Naive thymus-derived CD4-positive, alpha-beta T cell (primary cell): ENCODE measurements around the gene TRIM3. TPM values are rescaled to one million over a fixed set of nuclear protein-coding genes. Genes with fewer than 3 reads are reported as not detected.

Experiments used
- polyA plus RNA-seq, 2 donors: library from polyadenylated mRNA; unstranded; fragments of 300-500 nt; fragmentation: Illumina TruSeq; gene quantifications; one replicate each; pipeline ENCODE4 v1.2.3, GENCODE V29; 2021
- total RNA-seq, 6 experiments: library from RNA in 5 of 6; stranded (reverse) in 5 of 6; gene quantifications; 1 replicate in 5 of 6; 2 replicates in 1 of 6; pipeline ENCODE4 v1.2.3 and lab custom pipeline; 2021 to 2026

TRIM3 gene
- total and polyA plus RNA-seq, 7 experiments from 2014 or later = 1.6 to 20.7 (median 12.7) TPM

Other genes starting within 250 kb of the TRIM3 start
- 10 to 100 TPM; 26.8 to 52.4 (median 44.3) TPM for gene FHIP1B, start 239.3 kb downstream of the TRIM3 start, total RNA-seq
- gene FHIP1B, start 239.3 kb downstream of the TRIM3 start, polyA plus RNA-seq = 10 to 100 TPM in 1 of 2 donors, 1 to 10 TPM in 1; 9.7 to 20.3 TPM
- gene CNGA4, start 234.9 kb downstream of the TRIM3 start, total RNA-seq = under 1 TPM in 4 of 5 experiments, not detected in 1; 0.32 to 0.62 (median 0.37) TPM
- not detected for gene CNGA4, start 234.9 kb downstream of the TRIM3 start, polyA plus RNA-seq
- not detected for gene CCKBR, start 214.1 kb downstream of the TRIM3 start, total RNA-seq
- not detected for gene CCKBR, start 214.1 kb downstream of the TRIM3 start, polyA plus RNA-seq
- 1 to 10 TPM in 1 of 5 experiments, under 1 TPM in 2, not detected in 2; 0.51 to 5.4 (median 0.61) TPM for gene CAVIN3, start 153.4 kb downstream of the TRIM3 start, total RNA-seq
- gene CAVIN3, start 153.4 kb downstream of the TRIM3 start, polyA plus RNA-seq = not detected
- gene SMPD1, start 83.5 kb downstream of the TRIM3 start, total RNA-seq = 10 to 100 TPM; 43.0 to 70.9 (median 55.4) TPM
- gene SMPD1, start 83.5 kb downstream of the TRIM3 start, polyA plus RNA-seq = 10 to 100 TPM; 34.5 to 36.5 TPM
- gene APBB1, start 54.8 kb downstream of the TRIM3 start, total RNA-seq = 100 to 1,000 TPM in 3 of 5 experiments, 10 to 100 TPM in 2; 46.9 to 188 (median 154) TPM
- gene APBB1, start 54.8 kb downstream of the TRIM3 start, polyA plus RNA-seq = 100 to 1,000 TPM; 173 to 293 TPM
- 1 to 10 TPM in 4 of 5 experiments, under 1 TPM in 1; 0.56 to 7.0 (median 1.7) TPM for gene HPX, start 33.0 kb downstream of the TRIM3 start, total RNA-seq
- gene HPX, start 33.0 kb downstream of the TRIM3 start, polyA plus RNA-seq = not detected
- 10 to 100 TPM; 48.6 to 63.4 (median 53.8) TPM for gene ARFIP2, start 7.4 kb upstream of the TRIM3 start, total RNA-seq
- gene ARFIP2, start 7.4 kb upstream of the TRIM3 start, polyA plus RNA-seq = 10 to 100 TPM; 35.7 to 45.7 TPM
- gene TIMM10B, start 7.6 kb upstream of the TRIM3 start, total RNA-seq = 10 to 100 TPM; 39.3 to 68.4 (median 59.2) TPM
- 10 to 100 TPM; 32.8 to 38.8 TPM for gene TIMM10B, start 7.6 kb upstream of the TRIM3 start, polyA plus RNA-seq
- 10 to 100 TPM; 24.0 to 65.8 (median 62.2) TPM for gene DNHD1, start 23.3 kb upstream of the TRIM3 start, total RNA-seq
- 1 to 10 TPM in 1 of 2 donors, under 1 TPM in 1; 0.90 to 2.8 TPM for gene DNHD1, start 23.3 kb upstream of the TRIM3 start, polyA plus RNA-seq
- gene RRP8, start 129.7 kb upstream of the TRIM3 start, total RNA-seq = 10 to 100 TPM; 21.4 to 37.9 (median 27.9) TPM
- gene RRP8, start 129.7 kb upstream of the TRIM3 start, polyA plus RNA-seq = 10 to 100 TPM; 17.2 to 29.1 TPM
- 100 to 1,000 TPM in 1 of 5 experiments, 10 to 100 TPM in 4; 34.4 to 165 (median 89.6) TPM for gene ILK, start 129.8 kb upstream of the TRIM3 start, total RNA-seq
- 10 to 100 TPM; 67.8 to 79.7 TPM for gene ILK, start 129.8 kb upstream of the TRIM3 start, polyA plus RNA-seq
- gene TAF10, start 138.3 kb upstream of the TRIM3 start, total RNA-seq = 100 to 1,000 TPM; 116 to 135 (median 128) TPM
- 100 to 1,000 TPM; 210 to 247 TPM for gene TAF10, start 138.3 kb upstream of the TRIM3 start, polyA plus RNA-seq
- gene TPP1, start 145.5 kb upstream of the TRIM3 start, total RNA-seq = 100 to 1,000 TPM in 3 of 5 experiments, 10 to 100 TPM in 2; 49.9 to 160 (median 134) TPM
- gene TPP1, start 145.5 kb upstream of the TRIM3 start, polyA plus RNA-seq = 100 to 1,000 TPM in 1 of 2 donors, 10 to 100 TPM in 1; 91.6 to 116 TPM
- gene DCHS1, start 181.9 kb upstream of the TRIM3 start, total RNA-seq = 10 to 100 TPM in 3 of 5 experiments, 1 to 10 TPM in 1, under 1 TPM in 1; 0.48 to 12.5 (median 10.9) TPM
- gene DCHS1, start 181.9 kb upstream of the TRIM3 start, polyA plus RNA-seq = 1 to 10 TPM; 2.7 to 4.8 TPM
- 10 to 100 TPM in 4 of 5 experiments, 1 to 10 TPM in 1; 10.0 to 70.3 (median 26.4) TPM for gene MRPL17, start 209.4 kb upstream of the TRIM3 start, total RNA-seq
- 10 to 100 TPM; 21.6 to 33.4 TPM for gene MRPL17, start 209.4 kb upstream of the TRIM3 start, polyA plus RNA-seq